Upper lobe of left lung (tissue), 4 donors: ENCODE data around the gene NYAP2.

ENCODE experiments used
- EP300 ChIP-seq, 4 donors: sonication (generic); formaldehyde crosslinking; IDR thresholded peaks; one replicate each; pipeline ENCODE4 v1.5.1; 2017; ENCODE audit warnings: antibody characterized with exemption in 4 of 4, control low read depth in 2 of 4
- POLR2A ChIP-seq, 4 donors: fragments of 450-650 bp; IDR thresholded peaks; one replicate each; pipeline ENCODE4 v1.5.1; 2016 to 2017; ENCODE audit warnings: antibody characterized with exemption in 4 of 4, mild to moderate bottlenecking in 2 of 4
- POLR2AphosphoS5 ChIP-seq, 2 donors: sonication (generic); formaldehyde crosslinking; IDR thresholded peaks; one replicate each; pipeline ENCODE4 v1.5.1; 2017; ENCODE audit warnings: antibody characterized with exemption in 2 of 2
- TF ChIP-seq, protein P1 (sequence below), 6 experiments: fragments of 450-650 bp in 4 of 6; fragments of 200-600 bp in 2 of 6; sonication (generic) in 2 of 6; IDR thresholded peaks; one replicate each; pipeline ENCODE4 v1.5.1; 2016 to 2019; ENCODE audit warnings: antibody characterized with exemption in 6 of 6

DNA sequence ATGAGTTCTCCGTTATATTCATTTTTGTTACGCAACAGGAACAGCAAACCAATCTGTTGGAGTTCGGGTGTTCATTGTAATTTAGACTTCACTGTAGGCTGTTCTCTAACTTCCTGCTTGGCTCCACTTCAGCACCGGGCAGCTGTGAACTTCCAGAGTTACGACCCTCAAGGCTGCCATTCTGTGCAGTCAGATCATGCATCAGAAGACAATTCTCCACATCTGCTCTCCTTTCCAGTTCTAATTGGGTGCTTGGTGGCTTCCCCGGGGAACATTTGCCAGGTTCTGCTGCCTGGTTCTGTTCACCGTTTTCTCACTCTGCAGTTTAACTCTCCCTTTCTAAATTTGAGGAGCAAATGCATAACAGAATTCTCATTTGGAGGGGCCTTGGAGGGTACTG is 237.7 kb downstream of the NYAP2 start:
- TF ChIP-seq, protein P1, sequence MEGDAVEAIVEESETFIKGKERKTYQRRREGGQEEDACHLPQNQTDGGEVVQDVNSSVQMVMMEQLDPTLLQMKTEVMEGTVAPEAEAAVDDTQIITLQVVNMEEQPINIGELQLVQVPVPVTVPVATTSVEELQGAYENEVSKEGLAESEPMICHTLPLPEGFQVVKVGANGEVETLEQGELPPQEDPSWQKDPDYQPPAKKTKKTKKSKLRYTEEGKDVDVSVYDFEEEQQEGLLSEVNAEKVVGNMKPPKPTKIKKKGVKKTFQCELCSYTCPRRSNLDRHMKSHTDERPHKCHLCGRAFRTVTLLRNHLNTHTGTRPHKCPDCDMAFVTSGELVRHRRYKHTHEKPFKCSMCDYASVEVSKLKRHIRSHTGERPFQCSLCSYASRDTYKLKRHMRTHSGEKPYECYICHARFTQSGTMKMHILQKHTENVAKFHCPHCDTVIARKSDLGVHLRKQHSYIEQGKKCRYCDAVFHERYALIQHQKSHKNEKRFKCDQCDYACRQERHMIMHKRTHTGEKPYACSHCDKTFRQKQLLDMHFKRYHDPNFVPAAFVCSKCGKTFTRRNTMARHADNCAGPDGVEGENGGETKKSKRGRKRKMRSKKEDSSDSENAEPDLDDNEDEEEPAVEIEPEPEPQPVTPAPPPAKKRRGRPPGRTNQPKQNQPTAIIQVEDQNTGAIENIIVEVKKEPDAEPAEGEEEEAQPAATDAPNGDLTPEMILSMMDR (IDR thresholded peaks at IDR 0.05) = no peak
- TF ChIP-seq POLR2A (IDR thresholded peaks at IDR 0.05) (no peak), EP300 (IDR thresholded peaks at IDR 0.05) (no peak), POLR2AphosphoS5 (IDR thresholded peaks at IDR 0.05) (no peak)
